HepG2 (cell line): ENCODE measurements around the gene PIK3R3. TPM values are rescaled to one million over a fixed set of nuclear protein-coding genes. Genes with fewer than 3 reads are reported as not detected.
A peak's percentile ranks its signal among the peaks of the same experiment; 100 is the strongest.

ENCODE experiments used
- ATAC-seq: fragments of 200-7000 bp; cut with Tn5 transposase; 3 replicates; pipeline ENCODE4 v1.9.1; 2020; ENCODE audit warnings: mild to moderate bottlenecking, moderate library complexity
- BruUV-seq: library from RNA; stranded (reverse); fragments of 400-500 nt; replicated peaks from 2 replicates; lab custom pipeline; 2021; lab: Mats Ljungman, UMichigan
- CTCF ChIA-PET: fragments of 300-600 bp; formaldehyde crosslinking; extraction: SDS; loops from one replicate; lab custom pipeline; 2021; ENCODE audit warnings: low total read pairs, inconsistent platforms, low intra/inter-chr PET ratio; lab: Yijun Ruan, JAX
- POLR2A ChIA-PET: fragments of 350-600 bp; sonication (Branson Sonifier 250); formaldehyde crosslinking; loops from one replicate; lab custom pipeline; 2020; ENCODE audit warnings: antibody characterized with exemption, inconsistent platforms; lab: Yijun Ruan, JAX
- DNase-seq: peaks from one replicate; pipeline ENCODE4 v3.0.0-alpha.2; 2015; ENCODE audit warnings: low spot score
- FAIRE-seq: peaks from 3 replicates; lab custom pipeline; 2011; peaks lifted over from hg19 to GRCh38; lab: Jason Lieb, UNC
- H2AFZ ChIP-seq: one replicate; pipeline ENCODE4 v1.6.1; 2011; ENCODE audit warnings: low read length, inconsistent platforms
- H3K27ac ChIP-seq: fragments of 300-600 bp; 3 replicates; pipeline ENCODE4 v1.8.0; 2011; ENCODE audit warnings: mixed run types, mild to moderate bottlenecking, mixed read lengths, low read length, inconsistent platforms; ENCODE audit not compliant: insufficient read depth; ENCODE audit errors: extremely low read length
- H3K27me3 ChIP-seq, 2 experiments: fragments of 200-600 bp in 1 of 2; 2 replicates in 1 of 2; 3 replicates in 1 of 2; pipeline versions ENCODE4 v1.6.0 to v1.8.0; 2011; ENCODE audit warnings: low read length in 2 of 2, mild to moderate bottlenecking in 2 of 2, moderate library complexity in 2 of 2, inconsistent platforms in 1 of 2; ENCODE audit not compliant: insufficient read depth in 2 of 2, control insufficient read depth in 1 of 2
- H3K36me3 ChIP-seq, 2 experiments: fragments of 200-600 bp in 1 of 2; replicated peaks in 1 of 2; 2 replicates in 1 of 2; 3 replicates in 1 of 2; pipeline versions ENCODE4 v1.5.1 to v1.8.0; 2011; ENCODE audit warnings: low read length in 2 of 2, inconsistent platforms in 1 of 2; ENCODE audit not compliant: insufficient read depth in 2 of 2, control insufficient read depth in 1 of 2
- H3K4me1 ChIP-seq: 2 replicates; pipeline ENCODE4 v1.5.1; 2012; ENCODE audit warnings: low read length, inconsistent platforms; ENCODE audit not compliant: insufficient read depth
- H3K4me2 ChIP-seq: 2 replicates; pipeline ENCODE4 v1.6.0; 2011; ENCODE audit warnings: low read depth, low read length, inconsistent platforms
- H3K4me3 ChIP-seq, 3 experiments: fragments of 200-600 bp in 1 of 3; sonication (generic), shearing (Covaris generic) in 1 of 3; replicated peaks in 1 of 3; 2 replicates each; pipeline ENCODE4 v1.5.1; 2011 to 2016; ENCODE audit warnings: low read length in 3 of 3, inconsistent platforms in 2 of 3, low read depth in 2 of 3, mild to moderate bottlenecking in 2 of 3, control low read depth in 1 of 3, mixed read lengths in 1 of 3; ENCODE audit not compliant: insufficient read depth in 1 of 3
- H3K79me2 ChIP-seq: one replicate; pipeline ENCODE4 v1.6.1; 2011; ENCODE audit warnings: low read length, inconsistent platforms; ENCODE audit not compliant: insufficient read depth
- H3K9ac ChIP-seq: 2 replicates; pipeline ENCODE4 v1.6.0; 2011; ENCODE audit warnings: mild to moderate bottlenecking, low read depth, low read length, inconsistent platforms; ENCODE audit not compliant: insufficient read depth
- H3K9me3 ChIP-seq: 2 replicates; pipeline ENCODE4 v1.5.1; 2012; ENCODE audit warnings: mild to moderate bottlenecking, low read length
- H4K20me1 ChIP-seq: 2 replicates; pipeline ENCODE4 v1.6.0; 2011; ENCODE audit warnings: inconsistent platforms, mild to moderate bottlenecking, low read length, moderate library complexity; ENCODE audit not compliant: insufficient read depth
- CEBPB ChIP-seq: IDR thresholded peaks from 2 replicates; pipeline ENCODE4 v1.6.1; 2011; ENCODE audit warnings: low read depth, low read length, improper control_type of control experiment, borderline replicate concordance
- CHD2 ChIP-seq: IDR thresholded peaks from 2 replicates; pipeline ENCODE4 v1.6.1; 2011; ENCODE audit warnings: low read depth, low read length, improper control_type of control experiment
- GZF1 ChIP-seq: sonication (generic); formaldehyde crosslinking; IDR thresholded peaks from 2 replicates; pipeline ENCODE4 v1.5.1; 2020; ENCODE audit warnings: mild to moderate bottlenecking, missing genetic modification reagents
- MIER2 ChIP-seq: IDR thresholded peaks from 2 replicates; pipeline ENCODE4 v1.6.1; 2016; ENCODE audit warnings: missing biosample characterization, missing genetic modification reagents
- SNAPC2 ChIP-seq: sonication (generic); formaldehyde crosslinking; IDR thresholded peaks from 2 replicates; pipeline ENCODE4 v1.8.1; 2022; ENCODE audit warnings: mild to moderate bottlenecking, missing genetic modification reagents
- SNAPC4 ChIP-seq: sonication (generic); formaldehyde crosslinking; IDR thresholded peaks from 2 replicates; pipeline ENCODE4 v1.4.0; 2020; ENCODE audit warnings: mild to moderate bottlenecking, missing genetic modification reagents
- WGBS: methylation state at CpG from one replicate; pipeline ENCODE4 v1.1.6; 2017; ENCODE audit warnings: low lambda C conversion rate; 5-methylcytosine and 5-hydroxymethylcytosine counted together
- in situ Hi-C: cut with HindIII; loops from 2 replicates; pipeline ENCODE4 v1.10.0; 2017; ENCODE audit warnings: low pct_unique_long_range_greater_than_20kb; ENCODE audit not compliant: extremely low pct_ligation_motif_present
- intact Hi-C: fragments of 100-400 bp; cut with micrococcal nuclease; formaldehyde crosslinking; loops from one replicate; pipeline ENCODE4 v1.10.0; 2022; ENCODE audit not compliant: unreplicated experiment
- polyA plus RNA-seq, 8 experiments: library from polyadenylated mRNA; depleted of rRNA in 3 of 8; stranded (reverse) in 7 of 8; unstranded in 1 of 8; fragments of >200 nt; fragmentation: Illumina TruSeq in 4 of 8; extraction: Trizol in 4 of 8; gene quantifications; 2 replicates each; pipeline versions ENCODE4 v1.2.1 to v1.2.3, GENCODE V29; 2011 to 2016; ENCODE audit warnings: low read depth in 4 of 8, missing spikeins in 1 of 8, mixed read lengths in 1 of 8; ENCODE audit not compliant: insufficient read depth in 1 of 8
- total RNA-seq, 5 experiments: library from RNA; depleted of rRNA; stranded (reverse); fragments of >200 nt; fragmentation: Illumina TruSeq; extraction: Trizol; gene quantifications; 2 replicates each; pipeline ENCODE4 v1.2.3, GENCODE V29; 2016; ENCODE audit warnings: low read depth in 1 of 5
- TF ChIP-seq, protein P1 (sequence below): sonication (generic); formaldehyde crosslinking; IDR thresholded peaks from 2 replicates; pipeline ENCODE4 v1.5.1; 2020; ENCODE audit warnings: missing genetic modification reagents, mild to moderate bottlenecking, borderline replicate concordance

Gene PIK3R3
- total and polyA plus RNA-seq, 2 of the 13 experiments (the other 11 are each of a cell fraction or from before 2014, with no cell fraction given), result 0.37 to 6.9 TPM

GRCh38 chr1:46169811-46170454, 37.5 kb upstream of the PIK3R3 start (continued):
- TF ChIP-seq SNAPC4 (CRISPR knock-in tag) (no peak), GZF1 (no peak), MIER2 (no peak), SNAPC2 (no peak), CHD2 (no peak)
- TF ChIP-seq, all 625 proteins: peak for 2

DNA sequence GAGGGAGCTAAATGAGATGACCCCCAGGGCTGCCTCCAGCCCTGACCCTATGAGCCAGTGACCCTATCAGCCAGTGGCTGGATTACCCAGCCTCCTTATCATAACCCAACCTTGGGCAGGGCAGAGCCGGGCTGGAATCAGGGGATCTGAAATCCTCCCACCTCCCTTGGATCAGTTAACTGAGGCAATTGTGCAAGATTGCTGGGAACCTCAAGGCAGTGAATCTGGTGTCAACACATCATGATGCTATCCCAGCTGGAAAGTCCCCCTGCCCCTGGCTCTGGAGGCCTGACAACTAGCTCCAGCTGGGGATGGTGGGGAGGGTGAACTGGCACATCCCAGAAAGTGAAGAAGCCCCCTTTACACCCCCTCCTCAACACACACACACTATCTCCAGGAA, 36.0 kb upstream of the PIK3R3 start:
- intact Hi-C loops (no loop called here), in situ Hi-C loops (no loop called here)
- Histone ChIP-seq H3K27me3 (peaks cover 0 to 16% of the 10 kb centered on the region in 2 experiments; a peak in 3 of 5 replicates), H3K4me3 (no peak overlapping the region), H4K20me1 (no peaks in the 10 kb centered on the region), H3K9ac (no peak overlapping the region), H3K27ac (no peak overlapping the region), H2AFZ (no peak overlapping the region), H3K9me3 (no peaks in the 10 kb centered on the region), H3K4me2 (no peak overlapping the region), H3K4me1 (peaks cover 2% of the 10 kb centered on the region), H3K79me2 (no peaks in the 10 kb centered on the region), H3K36me3 (no peaks in the 10 kb centered on the region)
- 17% methylated on average over 1 of the region's 1 CpG for WGBS
- TF ChIP-seq, protein P1, sequence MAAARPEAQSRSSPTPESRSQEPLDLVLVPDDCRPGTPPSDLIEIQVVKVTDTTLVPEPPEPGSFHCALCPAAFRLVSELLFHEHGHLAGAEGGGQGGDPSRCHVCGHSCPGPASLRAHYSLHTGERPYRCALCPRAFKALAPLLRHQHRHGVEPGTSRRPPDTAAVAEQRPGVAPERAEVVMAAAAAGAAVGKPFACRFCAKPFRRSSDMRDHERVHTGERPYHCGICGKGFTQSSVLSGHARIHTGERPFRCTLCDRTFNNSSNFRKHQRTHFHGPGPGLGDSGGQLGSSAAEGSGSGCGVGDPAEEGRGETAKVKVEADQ (CRISPR knock-in tag), result no peak
- peak; percentile 42; the same call in 1 of the 2 replicates for TF ChIP-seq CEBPB
- ChIA-PET POLR2A (no interaction called here), CTCF (no interaction called here)
- no TSS peak for BruUV-seq
- ATAC-seq, result no peak
- no peak for DNase-seq
- FAIRE-seq, result no peak
